Natural killer cell (primary cell): ENCODE measurements around the gene CDC5L. TPM values are rescaled to one million over a fixed set of nuclear protein-coding genes. Genes with fewer than 3 reads are reported as not detected.

Experiments
- ATAC-seq, 3 donors: fragments of 150-1000 bp in 2 of 3; fragments of 200-7000 bp in 1 of 3; cut with Tn5 transposase; 1 replicate in 1 of 3; 2 replicates in 2 of 3; pipeline ENCODE4 v1.10.0; 2021; ENCODE audit warnings: mild to moderate bottlenecking in 2 of 3, moderate library complexity in 2 of 3
- DNase-seq, 2 donors: peaks; one replicate each; pipeline versions ENCODE4 v3.0.0 to v3.0.0-alpha.2; 2013 to 2021; ENCODE audit warnings: mixed read lengths in 1 of 2
- H3K27ac ChIP-seq: one replicate; pipeline ENCODE4 v1.5.1; 2013; ENCODE audit warnings: mild to moderate bottlenecking, low read length
- H3K27me3 ChIP-seq: one replicate; pipeline ENCODE4 v1.6.1; 2013; ENCODE audit warnings: low read length; ENCODE audit not compliant: control insufficient read depth, insufficient read depth
- H3K36me3 ChIP-seq: one replicate; pipeline ENCODE4 v1.6.1; 2013; ENCODE audit warnings: low read length; ENCODE audit not compliant: control insufficient read depth, insufficient read depth
- H3K4me1 ChIP-seq: one replicate; pipeline ENCODE4 v1.6.1; 2013; ENCODE audit warnings: low read length; ENCODE audit not compliant: control insufficient read depth, insufficient read depth
- H3K4me3 ChIP-seq: one replicate; pipeline ENCODE4 v1.5.1; 2013; ENCODE audit warnings: low read length
- H3K9me3 ChIP-seq: one replicate; pipeline ENCODE4 v1.6.1; 2013; ENCODE audit warnings: low read length; ENCODE audit not compliant: control insufficient read depth, insufficient read depth
- H3K27ac Mint-ChIP-seq, 2 donors: one replicate each; pipeline ENCODE4 v1.8.0; 2022; ENCODE audit warnings: mild to moderate bottlenecking in 2 of 2, mixed read lengths in 2 of 2, moderate library complexity in 1 of 2
- H3K27me3 Mint-ChIP-seq, 2 donors: one replicate each; pipeline ENCODE4 v1.8.0; 2022; ENCODE audit warnings: low read depth in 2 of 2, mixed read lengths in 2 of 2
- H3K36me3 Mint-ChIP-seq: one replicate; pipeline ENCODE4 v1.8.0; 2022; ENCODE audit warnings: mixed read lengths
- H3K4me1 Mint-ChIP-seq, 2 donors: one replicate each; pipeline ENCODE4 v1.8.0; 2022; ENCODE audit warnings: mixed read lengths in 2 of 2
- H3K4me3 Mint-ChIP-seq: one replicate; pipeline ENCODE4 v1.8.0; 2022; ENCODE audit warnings: mild to moderate bottlenecking, moderate library complexity, mixed read lengths
- H3K9me3 Mint-ChIP-seq, 2 donors: one replicate each; pipeline ENCODE4 v1.8.0; 2022; ENCODE audit warnings: mixed read lengths in 2 of 2
- WGBS: methylation state at CpG from one replicate; pipeline ENCODE4 v1.1.7; 2013; ENCODE audit warnings: missing lambda C conversion rate; ENCODE audit not compliant: insufficient coverage; 5-methylcytosine and 5-hydroxymethylcytosine counted together
- intact Hi-C: fragments of 100-400 bp; cut with micrococcal nuclease; formaldehyde crosslinking; loops from one replicate; pipeline ENCODE4 v1.14.2; 2022
- total RNA-seq, 4 donors: library from RNA; stranded (reverse); fragments of 120-200 nt in 1 of 4; gene quantifications; one replicate each; pipeline versions ENCODE4 v1.2.3 to v1.2.4, GENCODE V29; 2013 to 2022
- TF ChIP-seq, protein P1 (sequence below): fragments of 200-600 bp; IDR thresholded peaks from one replicate; pipeline ENCODE4 v1.8.0; 2022; ENCODE audit warnings: antibody characterized with exemption

CDC5L gene
- total RNA-seq, 3 donors from 2014 or later (not counting 1 experiment from before 2014, with no cell fraction given): 22.0 to 25.0 (median 24.9) TPM

DNA sequence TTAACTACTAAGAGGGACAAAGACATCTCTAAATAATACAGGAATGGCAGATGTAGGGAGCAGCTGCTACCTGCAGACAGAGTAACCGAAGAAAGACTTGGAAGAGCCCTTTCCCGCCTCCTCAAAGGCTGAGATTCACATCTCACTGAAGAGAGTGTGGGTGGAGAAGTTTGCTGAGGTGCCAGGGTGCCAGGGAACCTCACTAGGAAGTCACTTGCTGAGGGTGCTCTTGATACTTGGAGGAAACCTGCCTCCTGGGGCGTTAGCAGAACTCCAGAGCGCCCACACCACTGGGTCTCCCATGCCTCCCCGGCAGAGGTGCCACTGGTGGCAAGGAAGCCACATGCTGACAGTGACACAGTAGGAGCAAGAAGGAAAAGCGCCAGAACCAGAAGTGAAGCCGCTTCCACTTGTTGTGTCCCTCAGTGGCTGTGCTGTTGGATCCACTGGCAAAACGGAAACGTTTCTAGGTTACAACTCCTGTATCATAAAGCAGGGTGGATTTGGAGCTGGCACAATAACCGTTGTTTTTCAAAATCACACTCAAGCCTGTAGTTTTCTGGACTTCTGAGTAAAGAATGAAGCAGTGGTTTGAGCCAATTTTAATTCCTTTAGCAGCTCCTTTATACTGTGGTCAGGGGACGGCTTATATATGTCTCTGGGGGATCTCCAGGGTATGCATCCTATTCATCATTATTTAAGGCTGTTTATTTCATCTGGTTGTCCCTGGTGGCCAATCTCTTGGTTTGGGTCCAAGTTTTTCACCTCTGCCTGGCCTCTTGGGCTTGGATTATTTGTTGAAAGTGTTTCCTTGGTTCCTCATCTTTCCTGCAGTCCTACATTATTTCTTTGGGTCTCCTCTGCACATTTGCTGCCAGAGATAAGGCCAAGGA is 64.5 kb downstream of the CDC5L start:
- Histone ChIP-seq H3K36me3 (peaks cover 22% of the 10 kb centered on the region), H3K9me3 (no peaks in the 10 kb centered on the region), H3K27ac (no peak overlapping the region), H3K4me3 (no peak overlapping the region), H3K4me1 (no peaks in the 10 kb centered on the region), H3K27me3 (no peaks in the 10 kb centered on the region)
- Mint-ChIP-seq H3K9me3 (no peaks in the 10 kb centered on the region), H3K4me3 (no peak overlapping the region), H3K27ac (no peak overlapping the region), H3K27me3 (no peaks in the 10 kb centered on the region), H3K36me3 (peaks cover 13% of the 10 kb centered on the region), H3K4me1 (no peaks in the 10 kb centered on the region)
- WGBS: 96% methylated on average over 11 of the region's 11 CpGs
- ATAC-seq (no peak), DNase-seq (no peak)
- intact Hi-C loops: no loop called here
- TF ChIP-seq, protein P1, sequence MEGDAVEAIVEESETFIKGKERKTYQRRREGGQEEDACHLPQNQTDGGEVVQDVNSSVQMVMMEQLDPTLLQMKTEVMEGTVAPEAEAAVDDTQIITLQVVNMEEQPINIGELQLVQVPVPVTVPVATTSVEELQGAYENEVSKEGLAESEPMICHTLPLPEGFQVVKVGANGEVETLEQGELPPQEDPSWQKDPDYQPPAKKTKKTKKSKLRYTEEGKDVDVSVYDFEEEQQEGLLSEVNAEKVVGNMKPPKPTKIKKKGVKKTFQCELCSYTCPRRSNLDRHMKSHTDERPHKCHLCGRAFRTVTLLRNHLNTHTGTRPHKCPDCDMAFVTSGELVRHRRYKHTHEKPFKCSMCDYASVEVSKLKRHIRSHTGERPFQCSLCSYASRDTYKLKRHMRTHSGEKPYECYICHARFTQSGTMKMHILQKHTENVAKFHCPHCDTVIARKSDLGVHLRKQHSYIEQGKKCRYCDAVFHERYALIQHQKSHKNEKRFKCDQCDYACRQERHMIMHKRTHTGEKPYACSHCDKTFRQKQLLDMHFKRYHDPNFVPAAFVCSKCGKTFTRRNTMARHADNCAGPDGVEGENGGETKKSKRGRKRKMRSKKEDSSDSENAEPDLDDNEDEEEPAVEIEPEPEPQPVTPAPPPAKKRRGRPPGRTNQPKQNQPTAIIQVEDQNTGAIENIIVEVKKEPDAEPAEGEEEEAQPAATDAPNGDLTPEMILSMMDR: no peak

DNA sequence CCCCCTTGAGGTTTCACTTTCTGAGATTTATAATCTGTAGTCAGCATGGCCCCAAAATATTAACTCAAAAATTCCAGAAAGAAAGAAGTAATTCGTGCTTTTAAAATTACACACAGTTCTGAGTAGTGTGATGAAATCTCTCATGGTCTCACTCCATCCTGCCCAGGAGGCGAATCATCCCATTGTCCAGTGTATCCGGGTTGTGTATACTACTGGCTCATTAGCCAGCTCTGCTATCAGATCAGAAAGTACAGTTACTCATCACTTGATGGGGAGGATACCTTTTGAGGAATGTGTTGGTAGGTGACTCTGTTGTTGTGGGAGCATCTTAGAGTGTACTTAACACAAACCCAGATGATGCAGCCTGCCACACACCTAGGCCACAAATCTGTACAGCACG is 65.2 kb downstream of the CDC5L start:
- TF ChIP-seq, protein P1: no peak
- Histone ChIP-seq H3K4me3 (no peak overlapping the region), H3K4me1 (no peaks in the 10 kb centered on the region), H3K36me3 (peaks cover 16% of the 10 kb centered on the region), H3K27ac (no peak overlapping the region), H3K27me3 (no peaks in the 10 kb centered on the region), H3K9me3 (no peaks in the 10 kb centered on the region)
- DNase-seq: no peak
- no peak overlapping the region for H3K4me3 Mint-ChIP-seq
- intact Hi-C loops: no loop called here
- H3K4me1 Mint-ChIP-seq: no peaks in the 10 kb centered on the region
- no peaks in the 10 kb centered on the region for H3K9me3 Mint-ChIP-seq
- H3K27ac Mint-ChIP-seq: no peak overlapping the region
- H3K27me3 Mint-ChIP-seq: no peaks in the 10 kb centered on the region
- WGBS: 92% methylated on average over 2 of the region's 4 CpGs
- ATAC-seq: no peak
- H3K36me3 Mint-ChIP-seq: peaks cover 6% of the 10 kb centered on the region

DNA sequence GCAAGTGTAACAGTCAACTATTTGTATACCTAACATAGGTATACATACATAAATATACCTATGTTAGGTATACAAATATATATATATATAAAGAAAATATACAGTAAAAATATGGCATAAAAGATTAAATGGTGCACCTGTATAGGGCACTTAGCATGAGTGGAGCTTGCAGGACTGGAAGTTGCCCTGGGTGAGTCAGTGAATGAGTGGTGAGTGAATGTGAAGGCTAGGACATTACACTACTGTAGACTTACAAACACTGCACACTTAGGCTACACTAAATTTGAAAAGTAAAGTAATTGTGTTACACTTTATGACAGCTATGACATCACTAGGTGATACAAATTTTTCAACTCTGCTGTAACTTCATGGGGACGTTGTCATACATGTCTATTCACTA is 65.6 kb downstream of the CDC5L start:
- TF ChIP-seq, protein P1: no peak
- H3K27me3 Mint-ChIP-seq: no peaks in the 10 kb centered on the region
- no peak for ATAC-seq
- H3K27ac Mint-ChIP-seq: no peak overlapping the region
- Histone ChIP-seq H3K4me3 (no peak overlapping the region), H3K4me1 (no peaks in the 10 kb centered on the region), H3K27me3 (no peaks in the 10 kb centered on the region), H3K27ac (no peak overlapping the region), H3K9me3 (no peaks in the 10 kb centered on the region), H3K36me3 (peaks cover 11% of the 10 kb centered on the region)
- no peak for DNase-seq
- intact Hi-C loops: no loop called here
- H3K36me3 Mint-ChIP-seq: peaks cover 2% of the 10 kb centered on the region
- no peak overlapping the region for H3K4me3 Mint-ChIP-seq
- no peaks in the 10 kb centered on the region for H3K4me1 Mint-ChIP-seq
- H3K9me3 Mint-ChIP-seq: no peaks in the 10 kb centered on the region
- no CpG with 5 or more reads among the region's 1 CpG for WGBS
